Lower leg skin (tissue), 3 donors: ENCODE results near the gene RAX2.

ENCODE experiments used
- POLR2A ChIP-seq, 2 donors: fragments of 450-650 bp; IDR thresholded peaks; one replicate each; pipeline ENCODE4 v1.6.1; 2016 to 2017; ENCODE audit warnings: antibody characterized with exemption in 2 of 2, mild to moderate bottlenecking in 1 of 2, moderate library complexity in 1 of 2
- TF ChIP-seq, protein P1 (sequence below), 3 donors: fragments of 450-650 bp; IDR thresholded peaks; one replicate each; pipeline ENCODE4 v1.5.1; 2016; ENCODE audit warnings: antibody characterized with exemption in 3 of 3, mild to moderate bottlenecking in 3 of 3, moderate library complexity in 2 of 3

DNA sequence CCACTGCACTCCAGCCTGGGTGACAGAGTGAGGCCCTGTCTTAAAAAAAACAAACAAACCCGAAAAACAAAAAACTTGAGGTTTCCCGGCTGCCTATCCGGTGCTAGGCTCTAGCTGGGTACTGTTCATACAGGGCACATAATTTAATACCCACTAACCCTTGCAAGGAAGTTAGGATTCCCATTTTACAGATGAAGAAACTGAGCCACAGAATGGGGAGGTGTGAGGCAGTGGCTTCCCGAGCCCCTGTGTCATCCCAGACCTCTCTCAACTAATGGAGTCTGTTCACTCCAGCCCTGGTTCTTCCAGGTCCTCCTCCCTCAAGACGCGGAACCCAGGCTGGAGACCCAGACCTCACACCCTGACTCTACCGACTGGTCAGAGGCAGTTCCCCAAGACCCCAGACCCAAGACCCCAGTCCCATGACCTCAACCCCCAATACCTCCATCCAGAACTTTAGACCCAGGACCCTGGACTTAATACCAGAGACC is 11.1 kb downstream of the RAX2 start:
- TF ChIP-seq, protein P1, sequence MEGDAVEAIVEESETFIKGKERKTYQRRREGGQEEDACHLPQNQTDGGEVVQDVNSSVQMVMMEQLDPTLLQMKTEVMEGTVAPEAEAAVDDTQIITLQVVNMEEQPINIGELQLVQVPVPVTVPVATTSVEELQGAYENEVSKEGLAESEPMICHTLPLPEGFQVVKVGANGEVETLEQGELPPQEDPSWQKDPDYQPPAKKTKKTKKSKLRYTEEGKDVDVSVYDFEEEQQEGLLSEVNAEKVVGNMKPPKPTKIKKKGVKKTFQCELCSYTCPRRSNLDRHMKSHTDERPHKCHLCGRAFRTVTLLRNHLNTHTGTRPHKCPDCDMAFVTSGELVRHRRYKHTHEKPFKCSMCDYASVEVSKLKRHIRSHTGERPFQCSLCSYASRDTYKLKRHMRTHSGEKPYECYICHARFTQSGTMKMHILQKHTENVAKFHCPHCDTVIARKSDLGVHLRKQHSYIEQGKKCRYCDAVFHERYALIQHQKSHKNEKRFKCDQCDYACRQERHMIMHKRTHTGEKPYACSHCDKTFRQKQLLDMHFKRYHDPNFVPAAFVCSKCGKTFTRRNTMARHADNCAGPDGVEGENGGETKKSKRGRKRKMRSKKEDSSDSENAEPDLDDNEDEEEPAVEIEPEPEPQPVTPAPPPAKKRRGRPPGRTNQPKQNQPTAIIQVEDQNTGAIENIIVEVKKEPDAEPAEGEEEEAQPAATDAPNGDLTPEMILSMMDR (IDR thresholded peaks at IDR 0.05): no peak
- no peak for TF ChIP-seq POLR2A (IDR thresholded peaks at IDR 0.05)
